ENCODE data around the gene GPBAR1. TPM values are rescaled to one million over a fixed set of nuclear protein-coding genes. Genes with fewer than 3 reads are reported as not detected.

GPBAR1 gene
- total and polyA plus RNA-seq, 9 of the 15 experiments (the other 6 are each of a cell fraction or from before 2014, with no cell fraction given) = not detected

GRCh38 chr2:218216674-218217359 lies 44.0 kb upstream of the GPBAR1 start, which contains the start of gene ARPC2 (continued):
- TF ChIP-seq, protein P1, sequence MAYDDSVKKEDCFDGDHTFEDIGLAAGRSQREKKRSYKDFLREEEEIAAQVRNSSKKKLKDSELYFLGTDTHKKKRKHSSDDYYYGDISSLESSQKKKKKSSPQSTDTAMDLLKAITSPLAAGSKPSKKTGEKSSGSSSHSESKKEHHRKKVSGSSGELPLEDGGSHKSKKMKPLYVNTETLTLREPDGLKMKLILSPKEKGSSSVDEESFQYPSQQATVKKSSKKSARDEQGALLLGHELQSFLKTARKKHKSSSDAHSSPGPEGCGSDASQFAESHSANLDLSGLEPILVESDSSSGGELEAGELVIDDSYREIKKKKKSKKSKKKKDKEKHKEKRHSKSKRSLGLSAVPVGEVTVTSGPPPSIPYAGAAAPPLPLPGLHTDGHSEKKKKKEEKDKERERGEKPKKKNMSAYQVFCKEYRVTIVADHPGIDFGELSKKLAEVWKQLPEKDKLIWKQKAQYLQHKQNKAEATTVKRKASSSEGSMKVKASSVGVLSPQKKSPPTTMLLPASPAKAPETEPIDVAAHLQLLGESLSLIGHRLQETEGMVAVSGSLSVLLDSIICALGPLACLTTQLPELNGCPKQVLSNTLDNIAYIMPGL (CRISPR knock-in tag; IDR thresholded peaks at IDR 0.05) = 0 out of 2 replicates have a peak, but pooled peaks have one; percentile 53
- TF ChIP-seq TAF9B (IDR thresholded peaks at IDR 0.05; ENCODE audit: partially characterized antibody) (peak; percentile 24), SMAD1 (IDR thresholded peaks at IDR 0.05; ENCODE audit: low read depth, low read length, partially characterized antibody) (peak; percentile 42), RBFOX2 (IDR thresholded peaks at IDR 0.05; ENCODE audit: low read depth, low read length) (peak; percentile 90), ZNF778 (CRISPR knock-in tag; IDR thresholded peaks at IDR 0.05) (no peak), YY1 (IDR thresholded peaks at IDR 0.05; ENCODE audit: borderline replicate concordance in 1 of 3, control insufficient read depth in 1 of 3, extremely low read depth in 1 of 3, insufficient read depth in 3 of 3, insufficient read length in 1 of 3, insufficient replicate concordance in 2 of 3, low read depth in 1 of 3, low read length in 2 of 3) (peak; percentile 24 to 90 (median 85)), ETV6 (IDR thresholded peaks at IDR 0.05; ENCODE audit: borderline replicate concordance in 1 of 2, low read depth in 2 of 2, low read length in 1 of 2) (peak in 1 of 2 experiments; percentile 84; a peak in 1 of 4 replicates), ETV6 (CRISPR knock-in tag; IDR thresholded peaks at IDR 0.05; ENCODE audit: borderline replicate concordance) (no peak), HDAC2 (IDR thresholded peaks at IDR 0.05) (peak; percentile 21; the same call in 1 of the 2 replicates), RBM34 (IDR thresholded peaks at IDR 0.05; ENCODE audit: borderline replicate concordance, insufficient read depth, low read length) (no peak), SUPT5H (IDR thresholded peaks at IDR 0.05) (peak; percentile 84), KAT7 (CRISPR knock-in tag; IDR thresholded peaks at IDR 0.05; ENCODE audit: borderline replicate concordance) (peak; percentile 17; the same call in 1 of the 2 replicates), POLR2G (IDR thresholded peaks at IDR 0.05; ENCODE audit: low read depth, low read length) (peak; percentile 88), RBBP5 (IDR thresholded peaks at IDR 0.05; ENCODE audit: borderline replicate concordance, insufficient read depth, low read length, poor library complexity, severe bottlenecking) (peak; percentile 54), ZFX (CRISPR knock-in tag; IDR thresholded peaks at IDR 0.05) (peak; percentile 61; the same call in 1 of the 2 replicates), CBX2 (IDR thresholded peaks at IDR 0.05; ENCODE audit: insufficient read depth, low read length, poor library complexity, severe bottlenecking) (no peak)
- TF ChIP-seq, protein P2, sequence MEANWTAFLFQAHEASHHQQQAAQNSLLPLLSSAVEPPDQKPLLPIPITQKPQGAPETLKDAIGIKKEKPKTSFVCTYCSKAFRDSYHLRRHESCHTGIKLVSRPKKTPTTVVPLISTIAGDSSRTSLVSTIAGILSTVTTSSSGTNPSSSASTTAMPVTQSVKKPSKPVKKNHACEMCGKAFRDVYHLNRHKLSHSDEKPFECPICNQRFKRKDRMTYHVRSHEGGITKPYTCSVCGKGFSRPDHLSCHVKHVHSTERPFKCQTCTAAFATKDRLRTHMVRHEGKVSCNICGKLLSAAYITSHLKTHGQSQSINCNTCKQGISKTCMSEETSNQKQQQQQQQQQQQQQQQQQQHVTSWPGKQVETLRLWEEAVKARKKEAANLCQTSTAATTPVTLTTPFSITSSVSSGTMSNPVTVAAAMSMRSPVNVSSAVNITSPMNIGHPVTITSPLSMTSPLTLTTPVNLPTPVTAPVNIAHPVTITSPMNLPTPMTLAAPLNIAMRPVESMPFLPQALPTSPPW (CRISPR knock-in tag; IDR thresholded peaks at IDR 0.05) = peak; percentile 72

Data from K562 (cell line).